SH-SY5Y (cell line): ENCODE data around the gene CHRNA4.

ENCODE experiments used
- GATA2 ChIP-seq: IDR thresholded peaks from 2 replicates; pipeline ENCODE4 v1.6.1; 2011; ENCODE audit warnings: mild to moderate bottlenecking, low read depth, low read length
- GATA3 ChIP-seq: IDR thresholded peaks from 2 replicates; pipeline ENCODE4 v1.6.1; 2011; ENCODE audit warnings: low read depth, mild to moderate bottlenecking, low read length, moderate library complexity

GRCh38 chr20:63409066-63409833 is 48.1 kb upstream of the CHRNA4 start:
- TF ChIP-seq GATA3 (no peak), GATA2 (no peak)
